H1 (cell line): Measurements from ENCODE around the gene STAC2.

Experiments
- CTCF ChIP-seq, 3 experiments: IDR thresholded peaks; 1 replicate in 2 of 3; 2 replicates in 1 of 3; pipeline versions ENCODE4 v1.5.1 to v1.6.1; 2011; ENCODE audit warnings: low read length in 3 of 3, mild to moderate bottlenecking in 3 of 3, inconsistent platforms in 2 of 3, low read depth in 1 of 3, moderate library complexity in 1 of 3; ENCODE audit not compliant: insufficient read depth in 1 of 3; ENCODE audit errors: control extremely low read depth in 1 of 3
- MAFK ChIP-seq: IDR thresholded peaks from 2 replicates; pipeline ENCODE4 v1.6.1; 2012; ENCODE audit warnings: low read depth, mild to moderate bottlenecking, improper control_type of control experiment, low read length
- NRF1 ChIP-seq: IDR thresholded peaks from 2 replicates; pipeline ENCODE4 v1.6.1; 2011; ENCODE audit warnings: mild to moderate bottlenecking, low read depth, low read length, improper control_type of control experiment
- POLR2A ChIP-seq, 2 experiments: IDR thresholded peaks; 1 replicate in 1 of 2; 2 replicates in 1 of 2; pipeline ENCODE4 v1.6.1; 2011; ENCODE audit warnings: low read depth in 2 of 2, low read length in 2 of 2, mild to moderate bottlenecking in 2 of 2; ENCODE audit errors: control extremely low read depth in 1 of 2

- no peak for TF ChIP-seq MAFK
- TF ChIP-seq CTCF (IDR thresholded peaks at IDR 0.05; ENCODE audit: control extremely low read depth in 1 of 3, insufficient read depth in 1 of 3, low read depth in 1 of 3, low read length in 3 of 3): no peak
- TF ChIP-seq NRF1: no peak
- TF ChIP-seq POLR2A (IDR thresholded peaks at IDR 0.05; ENCODE audit: control extremely low read depth in 1 of 2, low read depth in 2 of 2, low read length in 2 of 2): peak in 1 of 2 experiments; percentile 38; a peak in 1 of 3 replicates
Observed at GRCh38 chr17:39197380-39198185, 28.2 kb downstream of the STAC2 start, which contains the start of gene CACNB1.
